HCT116 (cell line): ENCODE results near the gene ZNF521. TPM values are rescaled to one million over a fixed set of nuclear protein-coding genes. Genes with fewer than 3 reads are reported as not detected.

ENCODE experiments used
- ATAC-seq: fragments of 200-7000 bp; cut with Tn5 transposase; 2 replicates; pipeline ENCODE4 v1.9.1; 2020; ENCODE audit warnings: mild to moderate bottlenecking, moderate library complexity
- BruUV-seq: library from RNA; stranded (reverse); fragments of 400-500 nt; replicated peaks from 2 replicates; lab custom pipeline; 2021; lab: Mats Ljungman, UMichigan
- CTCF ChIA-PET: fragments of 300-600 bp; sonication (Branson Sonifier 250); formaldehyde crosslinking; loops from one replicate; lab custom pipeline; 2021; ENCODE audit warnings: antibody characterized with exemption; lab: Charles Lee
- POLR2A ChIA-PET: fragments of 300-600, 350-600 bp; sonication (Branson Sonifier 250); formaldehyde crosslinking; loops from one replicate; lab custom pipeline; 2021; ENCODE audit warnings: antibody characterized with exemption; lab: Charles Lee
- RAD21 ChIA-PET, 2 experiments: fragments of 300-600 bp; sonication (Branson Sonifier 250); formaldehyde crosslinking; loops; one replicate each; lab custom pipeline; 2023; ENCODE audit warnings: low total read pairs in 2 of 2; ENCODE audit not compliant: uncharacterized antibody in 2 of 2, unreplicated experiment in 2 of 2, low non-redundant PET in 1 of 2; lab: Charles Lee
- DNase-seq: peaks from one replicate; pipeline ENCODE4 v3.0.0-alpha.2; 2010; ENCODE audit warnings: low read depth, low spot score
- H2AFZ ChIP-seq: fragments of 200-600 bp; shearing (Covaris generic), sonication (generic); 2 replicates; pipeline ENCODE4 v1.6.1; 2017; ENCODE audit warnings: low read depth, mixed run types, mixed read lengths, antibody characterized with exemption, low read length; ENCODE audit not compliant: poor library complexity, severe bottlenecking
- H3K27ac ChIP-seq: 2 replicates; pipeline ENCODE4 v1.5.1; 2012; ENCODE audit warnings: low read depth, low read length
- H3K27me3 ChIP-seq: fragments of 200-600 bp; sonication (generic); 2 replicates; pipeline ENCODE4 v1.6.1; 2016; ENCODE audit warnings: mixed run types, low read length, mixed read lengths; ENCODE audit not compliant: insufficient read depth
- H3K36me3 ChIP-seq, 2 experiments: fragments of 200-500 bp in 1 of 2; fragments of 200-600 bp in 1 of 2; sonication (Bioruptor generic) in 1 of 2; sonication (generic) in 1 of 2; 2 replicates each; pipeline versions ENCODE4 v1.5.1 to v1.6.1; 2014 to 2016; ENCODE audit warnings: low read length in 2 of 2, inconsistent platforms in 1 of 2, mixed read lengths in 1 of 2, mixed run types in 1 of 2; ENCODE audit not compliant: insufficient read depth in 2 of 2, control insufficient read depth in 1 of 2
- H3K4me1 ChIP-seq, 2 experiments: fragments of 200-600 bp in 1 of 2; sonication (generic) in 1 of 2; 2 replicates each; pipeline versions ENCODE4 v1.5.1 to v1.6.1; 2012 to 2017; ENCODE audit warnings: low read length in 2 of 2, inconsistent platforms in 1 of 2, mild to moderate bottlenecking in 1 of 2, mixed read lengths in 1 of 2, mixed run types in 1 of 2, moderate library complexity in 1 of 2; ENCODE audit not compliant: insufficient read depth in 2 of 2, control insufficient read depth in 1 of 2
- H3K4me2 ChIP-seq: fragments of 200-600 bp; sonication (generic); 2 replicates; pipeline ENCODE4 v1.6.1; 2017; ENCODE audit warnings: mixed run types, low read length, mixed read lengths
- H3K4me3 ChIP-seq, 2 experiments: fragments of 200-600 bp in 1 of 2; sonication (generic) in 1 of 2; replicated peaks in 1 of 2; 2 replicates each; pipeline ENCODE4 v1.5.1; 2011 to 2016; ENCODE audit warnings: low read length in 2 of 2, control low read depth in 1 of 2, low read depth in 1 of 2, mild to moderate bottlenecking in 1 of 2, mixed read lengths in 1 of 2, mixed run types in 1 of 2
- H3K79me2 ChIP-seq: fragments of 200-600 bp; sonication (generic); 2 replicates; pipeline ENCODE4 v1.6.1; 2017; ENCODE audit warnings: mild to moderate bottlenecking, mixed run types, low read length, moderate library complexity, mixed read lengths; ENCODE audit not compliant: insufficient read depth
- H3K9ac ChIP-seq: fragments of 200-600 bp; sonication (generic); 2 replicates; pipeline ENCODE4 v1.6.1; 2016; ENCODE audit warnings: low read length, mixed read lengths
- H3K9me2 ChIP-seq: fragments of 200-600 bp; sonication (generic), shearing (Covaris generic); 2 replicates; pipeline ENCODE4 v1.6.1; 2017; ENCODE audit warnings: mixed run types, mild to moderate bottlenecking, moderate library complexity; ENCODE audit not compliant: insufficient read depth
- H3K9me3 ChIP-seq, 2 experiments: fragments of 200-500 bp in 1 of 2; fragments of 200-600 bp in 1 of 2; sonication (Bioruptor generic) in 1 of 2; sonication (generic) in 1 of 2; 2 replicates each; pipeline ENCODE4 v1.6.1; 2014 to 2017; ENCODE audit warnings: low read length in 2 of 2, mixed read lengths in 2 of 2, inconsistent platforms in 1 of 2, low read depth in 1 of 2, mild to moderate bottlenecking in 1 of 2, mixed run types in 1 of 2, moderate library complexity in 1 of 2; ENCODE audit not compliant: control insufficient read depth in 1 of 2, insufficient read depth in 1 of 2
- H4K20me1 ChIP-seq: fragments of 200-600 bp; sonication (generic), shearing (Covaris generic); 2 replicates; pipeline ENCODE4 v1.6.1; 2017; ENCODE audit warnings: mixed run types, mild to moderate bottlenecking, moderate library complexity; ENCODE audit not compliant: insufficient read depth
- EGR1 ChIP-seq: IDR thresholded peaks from 2 replicates; pipeline ENCODE4 v1.6.1; 2012; ENCODE audit warnings: low read depth
- EZH2 ChIP-seq: fragments of 200-600 bp; sonication (generic); IDR thresholded peaks from 2 replicates; pipeline ENCODE4 v1.6.1; 2017; ENCODE audit warnings: antibody characterized with exemption, mixed run types
- EZH2phosphoT487 ChIP-seq: fragments of 200-600 bp; IDR thresholded peaks from 2 replicates; pipeline ENCODE4 v1.6.1; 2018; ENCODE audit warnings: antibody characterized with exemption, borderline replicate concordance
- JUND ChIP-seq: IDR thresholded peaks from 2 replicates; pipeline ENCODE4 v1.6.1; 2012
- POLR2A ChIP-seq: IDR thresholded peaks from 2 replicates; pipeline ENCODE4 v1.7.0; 2011; ENCODE audit warnings: borderline replicate concordance; ENCODE audit not compliant: insufficient read depth, insufficient read length; ENCODE audit errors: extremely low read depth
- SP1 ChIP-seq: IDR thresholded peaks from 2 replicates; pipeline ENCODE4 v1.6.1; 2012; ENCODE audit warnings: low read depth
- YY1 ChIP-seq: IDR thresholded peaks from 2 replicates; pipeline ENCODE4 v1.6.1; 2011; ENCODE audit warnings: low read length, low read depth, moderate library complexity, mild to moderate bottlenecking; ENCODE audit not compliant: insufficient replicate concordance; ENCODE audit errors: extremely low read depth
- ZFX ChIP-seq: fragments of 450-650 bp; IDR thresholded peaks from 2 replicates; pipeline ENCODE4 v1.6.1; 2017
- ZNF274 ChIP-seq: fragments of 200-500 bp; sonication (Bioruptor generic); IDR thresholded peaks from 2 replicates; pipeline ENCODE4 v1.6.1; 2014; ENCODE audit warnings: mild to moderate bottlenecking, low read depth, low read length, inconsistent platforms
- intact Hi-C: fragments of 100-400 bp; cut with micrococcal nuclease; formaldehyde crosslinking; loops from 2 replicates; pipeline ENCODE4 v1.10.0; 2022
- total RNA-seq: library from RNA; stranded (reverse); gene quantifications from one replicate; pipeline ENCODE4 v1.2.1, GENCODE V29; 2021; ENCODE audit not compliant: unreplicated experiment
- TF ChIP-seq, protein P1 (sequence below): IDR thresholded peaks from 2 replicates; pipeline ENCODE4 v1.6.1; 2012; ENCODE audit warnings: low read depth
- TF ChIP-seq, protein P2 (sequence below): IDR thresholded peaks from 2 replicates; pipeline ENCODE4 v1.6.1; 2012
- TF ChIP-seq, protein P3 (sequence below), 3 experiments: fragments of 200-600 bp in 1 of 3; sonication (generic) in 1 of 3; IDR thresholded peaks in 2 of 3; conservative IDR thresholded peaks in 1 of 3; 2 replicates each; pipeline ENCODE4 v1.5.1; 2012 to 2017; ENCODE audit warnings: low read depth in 2 of 3, low read length in 2 of 3, antibody characterized with exemption in 1 of 3, borderline replicate concordance in 1 of 3, control low read depth in 1 of 3, mild to moderate bottlenecking in 1 of 3, mixed read lengths in 1 of 3, mixed run types in 1 of 3, moderate library complexity in 1 of 3; ENCODE audit not compliant: insufficient read depth in 1 of 3
- TF ChIP-seq, protein P4 (sequence below): IDR thresholded peaks from 2 replicates; pipeline ENCODE4 v1.6.1; 2011; ENCODE audit warnings: mild to moderate bottlenecking, low read length, moderate library complexity; ENCODE audit not compliant: insufficient replicate concordance; ENCODE audit errors: extremely low read depth

The ZNF521 gene
- total RNA-seq, 1 experiment from 2014 or later = 0.10 TPM

DNA sequence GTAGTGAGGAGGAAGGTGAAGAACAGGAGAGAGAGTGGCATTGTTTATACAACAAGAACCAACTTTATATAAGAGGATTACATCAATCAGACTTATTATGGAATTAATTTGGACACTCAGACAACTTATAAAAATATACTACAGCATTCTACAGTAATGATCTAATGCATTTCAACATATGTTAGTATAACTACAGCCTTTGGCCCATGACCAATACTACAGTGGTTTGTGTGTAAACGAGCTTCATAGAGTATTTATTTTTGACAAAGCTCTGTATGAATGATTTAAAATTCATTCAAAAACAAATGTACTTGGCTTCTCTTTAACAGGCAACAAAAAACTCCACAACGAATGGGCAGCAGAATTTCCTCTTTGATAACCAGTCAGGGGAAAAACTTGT lies 72.8 kb downstream of the ZNF521 start:
- H3K36me3 ChIP-seq = no peaks in the 10 kb centered on the region
- no peaks in the 10 kb centered on the region for H3K79me2 ChIP-seq
- ChIA-PET RAD21 (no interaction called here), POLR2A (no interaction called here), CTCF (no interaction called here)
- no peaks in the 10 kb centered on the region for H3K9me3 ChIP-seq
- H3K9ac ChIP-seq = no peak overlapping the region
- no peak overlapping the region for H3K27ac ChIP-seq
- TF ChIP-seq ZNF274 = no peak
- TF ChIP-seq SP1 = no peak
- TF ChIP-seq, protein P1, sequence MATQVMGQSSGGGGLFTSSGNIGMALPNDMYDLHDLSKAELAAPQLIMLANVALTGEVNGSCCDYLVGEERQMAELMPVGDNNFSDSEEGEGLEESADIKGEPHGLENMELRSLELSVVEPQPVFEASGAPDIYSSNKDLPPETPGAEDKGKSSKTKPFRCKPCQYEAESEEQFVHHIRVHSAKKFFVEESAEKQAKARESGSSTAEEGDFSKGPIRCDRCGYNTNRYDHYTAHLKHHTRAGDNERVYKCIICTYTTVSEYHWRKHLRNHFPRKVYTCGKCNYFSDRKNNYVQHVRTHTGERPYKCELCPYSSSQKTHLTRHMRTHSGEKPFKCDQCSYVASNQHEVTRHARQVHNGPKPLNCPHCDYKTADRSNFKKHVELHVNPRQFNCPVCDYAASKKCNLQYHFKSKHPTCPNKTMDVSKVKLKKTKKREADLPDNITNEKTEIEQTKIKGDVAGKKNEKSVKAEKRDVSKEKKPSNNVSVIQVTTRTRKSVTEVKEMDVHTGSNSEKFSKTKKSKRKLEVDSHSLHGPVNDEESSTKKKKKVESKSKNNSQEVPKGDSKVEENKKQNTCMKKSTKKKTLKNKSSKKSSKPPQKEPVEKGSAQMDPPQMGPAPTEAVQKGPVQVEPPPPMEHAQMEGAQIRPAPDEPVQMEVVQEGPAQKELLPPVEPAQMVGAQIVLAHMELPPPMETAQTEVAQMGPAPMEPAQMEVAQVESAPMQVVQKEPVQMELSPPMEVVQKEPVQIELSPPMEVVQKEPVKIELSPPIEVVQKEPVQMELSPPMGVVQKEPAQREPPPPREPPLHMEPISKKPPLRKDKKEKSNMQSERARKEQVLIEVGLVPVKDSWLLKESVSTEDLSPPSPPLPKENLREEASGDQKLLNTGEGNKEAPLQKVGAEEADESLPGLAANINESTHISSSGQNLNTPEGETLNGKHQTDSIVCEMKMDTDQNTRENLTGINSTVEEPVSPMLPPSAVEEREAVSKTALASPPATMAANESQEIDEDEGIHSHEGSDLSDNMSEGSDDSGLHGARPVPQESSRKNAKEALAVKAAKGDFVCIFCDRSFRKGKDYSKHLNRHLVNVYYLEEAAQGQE = no peak
- no peak for TF ChIP-seq EZH2
- TF ChIP-seq, protein P2, sequence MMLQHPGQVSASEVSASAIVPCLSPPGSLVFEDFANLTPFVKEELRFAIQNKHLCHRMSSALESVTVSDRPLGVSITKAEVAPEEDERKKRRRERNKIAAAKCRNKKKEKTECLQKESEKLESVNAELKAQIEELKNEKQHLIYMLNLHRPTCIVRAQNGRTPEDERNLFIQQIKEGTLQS = no peak
- TF ChIP-seq JUND = no peak
- no peak for TF ChIP-seq ZFX
- H3K4me2 ChIP-seq = no peak overlapping the region
- ATAC-seq (no peak), DNase-seq (no peak)
- H4K20me1 ChIP-seq = no peaks in the 10 kb centered on the region
- no peaks in the 10 kb centered on the region for H3K9me2 ChIP-seq
- no peak overlapping the region for H2AFZ ChIP-seq
- H3K4me1 ChIP-seq = no peaks in the 10 kb centered on the region
- no TSS peak for BruUV-seq
- 0 out of 2 replicates have a peak, but pooled peaks cover 3% of the 10 kb centered on the region for H3K27me3 ChIP-seq
- intact Hi-C loops = no loop called here
- no peak overlapping the region for H3K4me3 ChIP-seq

DNA sequence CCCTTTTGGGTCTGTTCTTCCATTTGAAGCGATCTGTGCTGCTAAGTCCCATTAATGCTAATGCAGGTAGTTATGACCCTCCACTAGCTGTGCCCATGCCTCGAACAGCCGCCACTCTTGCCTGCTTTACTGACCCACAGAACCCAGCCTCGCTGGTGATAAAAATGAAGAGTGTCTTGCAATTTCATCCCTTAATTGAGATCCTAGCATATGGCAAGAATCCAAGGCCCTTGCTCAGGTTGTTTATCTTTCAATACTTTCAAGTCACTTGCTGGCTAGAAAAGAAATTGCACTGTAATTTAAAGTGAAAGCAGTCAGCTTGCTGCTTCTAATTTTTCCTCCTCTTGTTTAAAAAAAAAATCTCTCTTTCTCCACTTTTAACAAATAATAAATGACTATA lies 73.6 kb downstream of the ZNF521 start:
- Histone ChIP-seq H3K9me2 (no peaks in the 10 kb centered on the region), H4K20me1 (no peaks in the 10 kb centered on the region), H3K27me3 (0 out of 2 replicates have a peak, but pooled peaks cover 3% of the 10 kb centered on the region), H3K4me3 (no peak overlapping the region), H3K79me2 (no peaks in the 10 kb centered on the region), H3K4me1 (no peaks in the 10 kb centered on the region), H2AFZ (no peak overlapping the region), H3K9me3 (no peaks in the 10 kb centered on the region), H3K36me3 (no peaks in the 10 kb centered on the region), H3K9ac (no peak overlapping the region), H3K27ac (no peak overlapping the region), H3K4me2 (no peak overlapping the region)
- ATAC-seq (no peak), DNase-seq (no peak)
- intact Hi-C loops = no loop called here
- CTCF ChIA-PET = no interaction called here
- POLR2A ChIA-PET = no interaction called here
- RAD21 ChIA-PET = no interaction called here
- no TSS peak for BruUV-seq
- no peak for TF ChIP-seq YY1
- TF ChIP-seq POLR2A = no peak
- TF ChIP-seq EGR1 = no peak
- TF ChIP-seq, protein P3, sequence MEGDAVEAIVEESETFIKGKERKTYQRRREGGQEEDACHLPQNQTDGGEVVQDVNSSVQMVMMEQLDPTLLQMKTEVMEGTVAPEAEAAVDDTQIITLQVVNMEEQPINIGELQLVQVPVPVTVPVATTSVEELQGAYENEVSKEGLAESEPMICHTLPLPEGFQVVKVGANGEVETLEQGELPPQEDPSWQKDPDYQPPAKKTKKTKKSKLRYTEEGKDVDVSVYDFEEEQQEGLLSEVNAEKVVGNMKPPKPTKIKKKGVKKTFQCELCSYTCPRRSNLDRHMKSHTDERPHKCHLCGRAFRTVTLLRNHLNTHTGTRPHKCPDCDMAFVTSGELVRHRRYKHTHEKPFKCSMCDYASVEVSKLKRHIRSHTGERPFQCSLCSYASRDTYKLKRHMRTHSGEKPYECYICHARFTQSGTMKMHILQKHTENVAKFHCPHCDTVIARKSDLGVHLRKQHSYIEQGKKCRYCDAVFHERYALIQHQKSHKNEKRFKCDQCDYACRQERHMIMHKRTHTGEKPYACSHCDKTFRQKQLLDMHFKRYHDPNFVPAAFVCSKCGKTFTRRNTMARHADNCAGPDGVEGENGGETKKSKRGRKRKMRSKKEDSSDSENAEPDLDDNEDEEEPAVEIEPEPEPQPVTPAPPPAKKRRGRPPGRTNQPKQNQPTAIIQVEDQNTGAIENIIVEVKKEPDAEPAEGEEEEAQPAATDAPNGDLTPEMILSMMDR (IDR thresholded peaks at IDR 0.05 in 2 of 3, conservative IDR thresholded peaks at IDR 0.05 in 1 of 3; ENCODE audit: borderline replicate concordance in 1 of 3, insufficient read depth in 1 of 3, low read depth in 2 of 3, low read length in 2 of 3) = no peak
- TF ChIP-seq EZH2phosphoT487 = no peak
- TF ChIP-seq, protein P4, sequence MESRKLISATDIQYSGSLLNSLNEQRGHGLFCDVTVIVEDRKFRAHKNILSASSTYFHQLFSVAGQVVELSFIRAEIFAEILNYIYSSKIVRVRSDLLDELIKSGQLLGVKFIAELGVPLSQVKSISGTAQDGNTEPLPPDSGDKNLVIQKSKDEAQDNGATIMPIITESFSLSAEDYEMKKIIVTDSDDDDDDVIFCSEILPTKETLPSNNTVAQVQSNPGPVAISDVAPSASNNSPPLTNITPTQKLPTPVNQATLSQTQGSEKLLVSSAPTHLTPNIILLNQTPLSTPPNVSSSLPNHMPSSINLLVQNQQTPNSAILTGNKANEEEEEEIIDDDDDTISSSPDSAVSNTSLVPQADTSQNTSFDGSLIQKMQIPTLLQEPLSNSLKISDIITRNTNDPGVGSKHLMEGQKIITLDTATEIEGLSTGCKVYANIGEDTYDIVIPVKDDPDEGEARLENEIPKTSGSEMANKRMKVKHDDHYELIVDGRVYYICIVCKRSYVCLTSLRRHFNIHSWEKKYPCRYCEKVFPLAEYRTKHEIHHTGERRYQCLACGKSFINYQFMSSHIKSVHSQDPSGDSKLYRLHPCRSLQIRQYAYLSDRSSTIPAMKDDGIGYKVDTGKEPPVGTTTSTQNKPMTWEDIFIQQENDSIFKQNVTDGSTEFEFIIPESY = no peak
- TF ChIP-seq JUND = no peak
